Loucy (cell line): Measurements from ENCODE around the gene CCR5AS.

Experiments
- H2AFZ ChIP-seq: fragments of 200-600 bp; sonication (generic); 2 replicates; pipeline ENCODE4 v1.6.0; 2016; ENCODE audit warnings: antibody characterized with exemption, mild to moderate bottlenecking, low read length, moderate library complexity
- H3F3A ChIP-seq: fragments of 200-600 bp; 2 replicates; pipeline ENCODE4 v1.6.0; 2016; ENCODE audit warnings: antibody characterized with exemption, low read depth, mild to moderate bottlenecking
- H3K27me3 ChIP-seq: fragments of 200-600 bp; sonication (generic); 2 replicates; pipeline ENCODE4 v1.6.1; 2014; ENCODE audit warnings: low read length, mild to moderate bottlenecking; ENCODE audit not compliant: insufficient read depth, poor library complexity, severe bottlenecking
- H3K36me3 ChIP-seq: fragments of 200-600 bp; sonication (generic); 2 replicates; pipeline ENCODE4 v1.6.1; 2016; ENCODE audit warnings: low read length; ENCODE audit not compliant: insufficient read depth
- H3K4me1 ChIP-seq: fragments of 200-600 bp; sonication (generic); 2 replicates; pipeline ENCODE4 v1.5.1; 2014; ENCODE audit warnings: low read length, mild to moderate bottlenecking; ENCODE audit not compliant: insufficient read depth, poor library complexity, severe bottlenecking
- H3K4me2 ChIP-seq: fragments of 200-600 bp; sonication (generic); 2 replicates; pipeline ENCODE4 v1.6.0; 2014; ENCODE audit warnings: antibody characterized with exemption, low read length, low read depth, mild to moderate bottlenecking; ENCODE audit not compliant: poor library complexity, severe bottlenecking
- H3K4me3 ChIP-seq: fragments of 200-600 bp; sonication (generic); 2 replicates; pipeline ENCODE4 v1.5.1; 2014; ENCODE audit warnings: low read length, mild to moderate bottlenecking, mixed read lengths; ENCODE audit not compliant: poor library complexity, severe bottlenecking
- H3K79me2 ChIP-seq: fragments of 200-600 bp; sonication (generic); 2 replicates; pipeline ENCODE4 v1.6.1; 2014; ENCODE audit warnings: low read length; ENCODE audit not compliant: insufficient read depth
- H3K9ac ChIP-seq: fragments of 200-600 bp; sonication (generic); 2 replicates; pipeline ENCODE4 v1.6.0; 2014; ENCODE audit warnings: mild to moderate bottlenecking, low read depth, low read length, moderate library complexity; ENCODE audit not compliant: poor library complexity, severe bottlenecking
- H3K9me2 ChIP-seq: fragments of 200-600 bp; sonication (generic); replicated peaks from 2 replicates; pipeline ENCODE4 v1.6.1; 2016; ENCODE audit warnings: low read depth, low read length, mixed read lengths
- H3K9me3 ChIP-seq: fragments of 200-600 bp; sonication (generic); 2 replicates; pipeline ENCODE4 v1.6.1; 2014; ENCODE audit warnings: mild to moderate bottlenecking, antibody characterized with exemption, low read length, low read depth; ENCODE audit not compliant: insufficient read depth
- H4K20me1 ChIP-seq: fragments of 200-600 bp; sonication (generic); 2 replicates; pipeline ENCODE4 v1.6.0; 2014; ENCODE audit warnings: antibody characterized with exemption, low read length, mild to moderate bottlenecking; ENCODE audit not compliant: insufficient read depth, poor library complexity, severe bottlenecking
- EZH2phosphoT487 ChIP-seq: fragments of 200-600 bp; IDR thresholded peaks from 2 replicates; pipeline ENCODE4 v1.6.1; 2018; ENCODE audit warnings: antibody characterized with exemption, mild to moderate bottlenecking, moderate library complexity, borderline replicate concordance
- TF ChIP-seq, protein P1 (sequence below): fragments of 200-600 bp; sonication (generic); conservative IDR thresholded peaks from 2 replicates; pipeline ENCODE4 v1.5.1; 2014; ENCODE audit warnings: mild to moderate bottlenecking, antibody characterized with exemption, low read length

CCR5AS gene

DNA sequence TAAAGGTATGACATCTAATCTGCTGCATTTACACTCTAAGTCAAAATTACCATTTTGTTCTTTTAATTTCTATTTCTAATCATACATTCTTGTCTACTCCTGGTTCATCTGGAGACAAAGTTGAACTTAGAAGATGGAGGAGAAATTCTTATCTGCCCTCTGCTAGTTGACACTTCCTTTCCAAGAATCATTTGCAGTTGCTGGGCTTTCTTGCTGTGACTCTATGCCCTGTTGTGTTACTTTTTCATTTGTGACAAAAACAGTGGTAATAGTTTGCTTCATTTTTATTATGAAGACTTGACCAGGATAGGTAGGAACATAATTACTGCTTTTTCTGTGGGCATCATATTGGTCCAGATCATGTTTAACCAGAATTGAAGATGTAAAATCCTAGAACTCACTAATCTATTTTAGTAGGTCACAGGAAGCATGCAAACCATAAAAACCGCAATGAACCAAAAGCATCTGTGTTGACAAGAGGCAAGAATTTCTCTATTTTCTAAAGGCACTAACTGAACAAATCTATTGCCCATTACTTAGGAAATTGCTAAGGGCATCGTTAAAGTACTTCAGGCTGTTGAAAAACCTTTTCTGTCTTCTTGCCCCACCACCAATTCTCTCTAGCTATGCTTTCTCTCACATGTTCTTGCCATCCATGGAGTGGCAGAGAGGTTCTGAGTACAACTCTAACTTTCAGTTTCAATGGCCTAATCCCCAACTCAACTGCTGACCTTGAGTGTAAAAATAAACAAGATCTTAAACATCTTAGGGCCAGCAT is 57.2 kb downstream of the CCR5AS start:
- H2AFZ ChIP-seq, result no peak overlapping the region
- H3K9ac ChIP-seq, result no peak overlapping the region
- no peaks in the 10 kb centered on the region for H3K9me3 ChIP-seq
- H3F3A ChIP-seq, result no peaks in the 10 kb centered on the region
- H3K9me2 ChIP-seq, result no peaks in the 10 kb centered on the region
- H3K4me3 ChIP-seq, result peak overlapping the region; percentile 44
- H3K36me3 ChIP-seq, result no peaks in the 10 kb centered on the region
- no peaks in the 10 kb centered on the region for H3K79me2 ChIP-seq
- H4K20me1 ChIP-seq, result no peaks in the 10 kb centered on the region
- peaks cover 25% of the 10 kb centered on the region for H3K27me3 ChIP-seq
- TF ChIP-seq EZH2phosphoT487, result no peak
- TF ChIP-seq, protein P1, sequence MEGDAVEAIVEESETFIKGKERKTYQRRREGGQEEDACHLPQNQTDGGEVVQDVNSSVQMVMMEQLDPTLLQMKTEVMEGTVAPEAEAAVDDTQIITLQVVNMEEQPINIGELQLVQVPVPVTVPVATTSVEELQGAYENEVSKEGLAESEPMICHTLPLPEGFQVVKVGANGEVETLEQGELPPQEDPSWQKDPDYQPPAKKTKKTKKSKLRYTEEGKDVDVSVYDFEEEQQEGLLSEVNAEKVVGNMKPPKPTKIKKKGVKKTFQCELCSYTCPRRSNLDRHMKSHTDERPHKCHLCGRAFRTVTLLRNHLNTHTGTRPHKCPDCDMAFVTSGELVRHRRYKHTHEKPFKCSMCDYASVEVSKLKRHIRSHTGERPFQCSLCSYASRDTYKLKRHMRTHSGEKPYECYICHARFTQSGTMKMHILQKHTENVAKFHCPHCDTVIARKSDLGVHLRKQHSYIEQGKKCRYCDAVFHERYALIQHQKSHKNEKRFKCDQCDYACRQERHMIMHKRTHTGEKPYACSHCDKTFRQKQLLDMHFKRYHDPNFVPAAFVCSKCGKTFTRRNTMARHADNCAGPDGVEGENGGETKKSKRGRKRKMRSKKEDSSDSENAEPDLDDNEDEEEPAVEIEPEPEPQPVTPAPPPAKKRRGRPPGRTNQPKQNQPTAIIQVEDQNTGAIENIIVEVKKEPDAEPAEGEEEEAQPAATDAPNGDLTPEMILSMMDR, result no peak
- H3K4me1 ChIP-seq, result peaks cover 30% of the 10 kb centered on the region
- peak overlapping the region; percentile 70 for H3K4me2 ChIP-seq

DNA sequence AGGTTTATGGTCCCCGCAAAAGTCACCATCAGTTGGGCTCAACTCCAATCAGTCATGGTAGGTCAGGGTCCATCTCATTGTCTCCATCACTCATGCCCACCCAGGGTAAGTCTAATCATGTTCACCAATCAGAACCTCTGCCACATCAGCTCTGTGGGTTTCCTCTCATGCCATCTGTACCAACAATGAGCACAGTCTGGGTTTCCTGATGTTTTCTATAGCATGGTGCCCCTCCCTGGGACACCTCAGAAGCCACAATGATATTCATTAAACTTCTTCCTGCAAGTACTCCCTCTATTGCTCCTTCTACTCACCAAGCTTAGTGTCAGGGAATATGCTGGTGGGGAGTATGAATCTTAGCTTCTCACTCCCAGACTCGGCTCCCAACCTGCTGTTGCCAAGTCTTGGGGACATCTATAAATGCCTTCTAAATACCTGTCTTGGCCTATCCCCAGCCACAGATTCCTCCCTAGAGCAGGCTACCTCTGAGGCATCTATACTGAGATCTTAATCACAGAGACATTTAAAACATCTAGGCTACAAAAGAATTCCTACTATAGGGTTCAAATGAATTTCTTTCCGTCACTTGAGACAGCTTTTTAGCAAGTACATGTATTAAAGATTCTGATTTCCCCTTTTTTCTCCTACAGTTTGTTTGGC is 57.9 kb downstream of the CCR5AS start:
- TF ChIP-seq, protein P1, result no peak
- peak; percentile 17; the same call in 1 of the 2 replicates for TF ChIP-seq EZH2phosphoT487

DNA sequence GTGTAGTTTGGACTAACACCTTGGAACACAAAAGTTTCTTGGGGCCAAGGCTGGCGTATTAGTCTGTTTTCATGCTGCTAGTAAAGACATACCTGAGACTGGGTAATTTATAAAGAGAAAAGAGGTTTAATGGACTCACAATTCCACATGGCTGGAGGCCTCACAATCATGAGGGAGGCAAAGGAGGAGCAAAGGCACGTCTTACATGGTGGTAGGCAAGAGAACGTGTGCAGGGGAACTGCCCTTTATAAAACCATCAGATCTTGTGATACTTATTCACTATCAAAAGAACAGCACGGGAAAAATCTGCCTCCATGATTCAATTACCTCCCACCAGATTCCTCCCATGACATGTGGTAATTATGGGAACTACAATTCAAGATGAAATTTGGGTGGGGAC is 62.4 kb downstream of the CCR5AS start:
- Histone ChIP-seq H3K9me2 (no peaks in the 10 kb centered on the region), H3K4me2 (no peak overlapping the region), H3K9ac (no peak overlapping the region), H4K20me1 (no peaks in the 10 kb centered on the region), H3K9me3 (peaks cover 3% of the 10 kb centered on the region; the same call in 1 of the 2 replicates), H3F3A (no peaks in the 10 kb centered on the region), H3K4me3 (no peak overlapping the region), H2AFZ (no peak overlapping the region), H3K36me3 (no peaks in the 10 kb centered on the region), H3K27me3 (peaks cover 5% of the 10 kb centered on the region), H3K4me1 (peaks cover 10% of the 10 kb centered on the region), H3K79me2 (no peaks in the 10 kb centered on the region)
- TF ChIP-seq, protein P1, result no peak
- no peak for TF ChIP-seq EZH2phosphoT487

More for the DNA sequence above, 57.9 kb downstream of the CCR5AS start:
- H3K4me1 ChIP-seq, result peaks cover 27% of the 10 kb centered on the region
- H3F3A ChIP-seq, result no peaks in the 10 kb centered on the region
- H3K9me3 ChIP-seq, result no peaks in the 10 kb centered on the region
- no peaks in the 10 kb centered on the region for H3K9me2 ChIP-seq
- no peaks in the 10 kb centered on the region for H4K20me1 ChIP-seq
- H2AFZ ChIP-seq, result no peak overlapping the region
- no peaks in the 10 kb centered on the region for H3K79me2 ChIP-seq
- peak overlapping the region; percentile 44 for H3K4me3 ChIP-seq
- no peaks in the 10 kb centered on the region for H3K36me3 ChIP-seq
- H3K27me3 ChIP-seq, result peaks cover 24% of the 10 kb centered on the region
- H3K4me2 ChIP-seq, result peak overlapping the region; percentile 70
- H3K9ac ChIP-seq, result no peak overlapping the region
